ENCODE data around the gene CLDN25. TPM values are rescaled to one million over a fixed set of nuclear protein-coding genes. Genes with fewer than 3 reads are reported as not detected.

The CLDN25 gene
- total and polyA plus RNA-seq, 2 experiments from 2014 or later: not detected

GRCh38 chr11:113778111-113778910 is 1.3 kb upstream of the CLDN25 start (continued):
- TF ChIP-seq CTCF (conservative IDR thresholded peaks at IDR 0.05; ENCODE audit: low read depth in 2 of 2) (no peak), JUNB (IDR thresholded peaks at IDR 0.05; ENCODE audit: unreplicated experiment) (no peak), CREB1 (CRISPR knock-in tag; IDR thresholded peaks at IDR 0.05; ENCODE audit: low read depth) (no peak), ZNF114 (CRISPR knock-in tag; IDR thresholded peaks at IDR 0.05) (no peak), ZNF331 (CRISPR knock-in tag; IDR thresholded peaks at IDR 0.05; ENCODE audit: low read depth) (no peak), STAT1 (IDR thresholded peaks at IDR 0.05; ENCODE audit: unreplicated experiment) (no peak), REST (IDR thresholded peaks at IDR 0.05; ENCODE audit: unreplicated experiment) (no peak), EZH2 (IDR thresholded peaks at IDR 0.05; ENCODE audit: low read depth, unreplicated experiment) (no peak), NANOG (IDR thresholded peaks at IDR 0.05; ENCODE audit: borderline replicate concordance) (no peak)

GRCh38 chr11:113781682-113782081 is 2.1 kb downstream of the CLDN25 start:
- no peaks in the 10 kb centered on the region for H3K27me3 ChIP-seq (ENCODE audit: insufficient read depth)
- no peaks in the 10 kb centered on the region for H3K4me1 ChIP-seq (ENCODE audit: insufficient read depth)
- no peaks in the 10 kb centered on the region for H3K79me2 ChIP-seq (replicated peaks; ENCODE audit: insufficient read depth)
- H3K9me3 Mint-ChIP-seq: no peaks in the 10 kb centered on the region
- peak; percentile 47 for DNase-seq (ENCODE audit: low spot score)
- H4K20me1 ChIP-seq (replicated peaks; ENCODE audit: insufficient read depth): no peaks in the 10 kb centered on the region
- no peak overlapping the region for H3K4me2 ChIP-seq
- H3K36me3 Mint-ChIP-seq (ENCODE audit: low read depth): no peaks in the 10 kb centered on the region
- peak; percentile 76 for ATAC-seq
- no peak overlapping the region for H3K27ac Mint-ChIP-seq
- no peaks in the 10 kb centered on the region for H3K4me1 Mint-ChIP-seq
- no peak overlapping the region for H3K27ac ChIP-seq (ENCODE audit: low read depth)
- no peak overlapping the region for H2AFZ ChIP-seq
- no peaks in the 10 kb centered on the region for H3K36me3 ChIP-seq (ENCODE audit: insufficient read depth)
- no peaks in the 10 kb centered on the region for H3K9me2 ChIP-seq (ENCODE audit: insufficient read depth)
- no peak overlapping the region for H3K4me3 ChIP-seq
- H3F3A ChIP-seq (replicated peaks; ENCODE audit: low read depth): no peaks in the 10 kb centered on the region
- no peak overlapping the region for H3K4me3 Mint-ChIP-seq
- no peaks in the 10 kb centered on the region for H3K27me3 Mint-ChIP-seq (ENCODE audit: insufficient read depth, low read depth, poor library complexity)
- TF ChIP-seq ZNF331 (CRISPR knock-in tag; IDR thresholded peaks at IDR 0.05; ENCODE audit: low read depth) (no peak), JUNB (IDR thresholded peaks at IDR 0.05; ENCODE audit: unreplicated experiment) (no peak), POLR2AphosphoS5 (IDR thresholded peaks at IDR 0.05; ENCODE audit: low read depth) (no peak), CREB1 (CRISPR knock-in tag; IDR thresholded peaks at IDR 0.05; ENCODE audit: low read depth) (no peak), ZNF462 (CRISPR knock-in tag; IDR thresholded peaks at IDR 0.05) (no peak), EZH2phosphoT487 (IDR thresholded peaks at IDR 0.05; ENCODE audit: unreplicated experiment) (no peak), EZH2 (IDR thresholded peaks at IDR 0.05; ENCODE audit: low read depth, unreplicated experiment) (no peak), NANOG (IDR thresholded peaks at IDR 0.05; ENCODE audit: borderline replicate concordance) (no peak), ZNF114 (CRISPR knock-in tag; IDR thresholded peaks at IDR 0.05) (no peak), STAT1 (IDR thresholded peaks at IDR 0.05; ENCODE audit: unreplicated experiment) (no peak)

All from GM23338 (cell line).